HG02970 (cell line): ENCODE results near the gene TSFM.
A peak's percentile ranks its signal among the peaks of the same experiment; 100 is the strongest.
"Not testable (repeated sequence)": the region's sequence is repeated elsewhere in the genome, so short reads cannot be mapped to it uniquely, and the experiment has no call there.

Experiments used
- ATAC-seq: cut with Tn5 transposase; IDR thresholded peaks from one replicate; pipeline ENCODE4 v1.9.1; 2021; ENCODE audit warnings: mild to moderate bottlenecking, moderate library complexity, moderate number of reproducible peaks; ENCODE audit not compliant: unreplicated experiment, low FRiP score

TSFM gene

GRCh38 chr12:57761391-57761998, 21.1 kb upstream of the TSFM start:
- ATAC-seq, result no peak

DNA sequence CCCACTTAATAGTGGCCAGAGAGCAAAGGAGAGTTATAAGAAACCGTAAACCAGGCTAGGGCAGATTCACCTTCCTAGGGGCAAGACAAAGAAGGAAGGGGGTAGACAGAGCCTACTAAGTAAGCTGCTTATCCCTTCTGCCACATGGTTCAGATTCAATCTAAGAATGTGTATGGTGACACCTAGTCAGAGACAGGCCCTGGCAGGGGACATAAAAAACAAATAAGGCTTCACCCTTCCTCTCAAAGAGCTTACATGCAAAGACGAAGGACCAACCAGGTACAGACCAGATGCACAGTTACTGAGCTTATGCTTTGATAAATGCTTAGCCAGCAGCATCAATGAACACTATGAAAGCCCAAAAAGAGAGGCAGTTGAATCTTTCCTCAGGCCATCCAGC, 20.1 kb upstream of the TSFM start:
- ATAC-seq, result no peak

DNA sequence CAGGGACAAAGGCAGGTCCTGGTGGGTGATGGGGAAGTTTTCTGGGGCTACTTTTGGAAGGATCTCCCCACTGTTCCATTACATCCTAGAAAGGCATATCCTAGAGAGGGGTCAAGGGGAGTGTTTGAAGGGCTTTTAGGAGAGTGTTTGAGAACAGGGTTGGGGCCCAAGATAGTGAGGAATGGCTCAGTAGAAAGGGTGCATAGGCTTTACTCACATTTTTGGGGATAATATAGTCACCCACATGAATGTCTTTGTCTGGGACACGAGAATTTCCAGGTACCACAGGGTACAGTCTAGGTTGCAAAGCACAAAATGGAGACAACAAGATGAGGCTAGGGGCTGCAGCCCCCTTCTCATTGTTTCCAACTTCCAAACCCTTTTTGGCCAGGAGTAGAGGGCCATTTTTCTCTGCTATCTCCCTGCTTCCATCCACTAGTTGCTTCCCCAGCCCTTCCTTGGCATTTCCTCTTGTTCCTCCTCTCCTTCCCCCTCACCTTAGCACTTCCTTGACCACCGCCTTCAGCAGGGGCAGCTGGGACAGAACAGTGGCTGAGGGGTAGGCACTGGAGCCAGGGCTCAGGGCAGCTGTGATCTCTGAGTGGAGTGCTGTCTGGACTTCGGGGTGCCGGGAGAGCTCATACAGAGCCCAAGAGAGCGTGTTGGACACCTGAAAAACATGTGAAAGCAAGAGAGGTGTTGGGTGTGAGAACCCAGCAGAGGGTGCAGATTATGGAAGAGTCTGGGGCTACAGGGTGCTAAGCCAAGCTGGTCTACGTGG, 18.5 kb upstream of the TSFM start:
- no peak for ATAC-seq

DNA sequence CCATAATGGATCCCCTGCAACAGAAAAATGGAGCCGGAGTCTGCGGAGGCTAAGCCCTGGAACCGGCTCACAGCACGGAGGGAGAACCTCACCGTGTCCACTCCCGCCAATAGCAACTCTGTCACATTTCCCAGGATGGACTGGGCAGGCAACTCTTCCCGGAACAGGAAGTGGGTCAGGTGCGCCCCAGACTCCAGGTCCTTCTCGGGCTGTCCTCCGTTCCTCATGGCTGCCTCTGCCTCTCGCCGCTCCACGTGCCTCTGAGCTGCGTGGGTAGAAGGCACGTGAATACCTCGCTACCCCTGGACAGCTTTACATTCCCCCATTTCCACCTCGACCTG, 18.0 kb upstream of the TSFM start:
- ATAC-seq, result no peak

DNA sequence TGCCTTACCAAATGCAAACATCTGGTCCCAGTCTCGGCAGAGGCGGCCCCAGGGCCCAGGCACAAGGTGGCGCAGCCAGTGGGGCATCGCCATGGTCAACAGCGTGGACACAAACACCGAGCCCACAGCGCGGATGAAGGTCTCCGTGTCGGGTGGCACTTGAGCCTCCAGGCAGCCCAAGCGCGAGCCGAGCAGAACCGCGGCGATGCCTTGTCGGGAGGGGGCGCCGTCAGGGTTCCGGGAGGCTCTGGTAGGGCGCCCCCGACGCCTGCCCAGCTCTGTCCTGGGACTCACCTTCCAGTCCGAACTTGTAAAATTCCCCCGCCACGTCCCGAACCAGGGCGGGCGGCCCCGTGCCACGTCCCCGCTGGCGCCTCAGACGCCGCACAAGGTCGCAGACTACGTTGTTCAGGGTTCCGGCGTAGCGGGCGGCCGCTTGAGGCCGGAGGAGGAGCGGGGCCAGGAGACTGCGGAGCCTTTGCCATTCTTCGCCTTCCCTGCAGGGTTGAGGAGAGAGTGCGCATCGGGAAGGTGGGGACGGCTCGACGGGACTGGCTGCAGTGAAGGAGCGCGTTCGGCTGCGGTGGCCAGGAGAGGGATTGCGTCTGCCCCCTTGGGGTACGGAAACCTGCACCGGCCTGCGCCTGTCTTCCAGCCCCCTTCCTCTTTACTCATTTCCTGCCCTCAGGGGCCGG, 17.4 kb upstream of the TSFM start:
- no peak for ATAC-seq

GRCh38 chr12:57765698-57766463, 16.7 kb upstream of the TSFM start:
- no peak for ATAC-seq

DNA sequence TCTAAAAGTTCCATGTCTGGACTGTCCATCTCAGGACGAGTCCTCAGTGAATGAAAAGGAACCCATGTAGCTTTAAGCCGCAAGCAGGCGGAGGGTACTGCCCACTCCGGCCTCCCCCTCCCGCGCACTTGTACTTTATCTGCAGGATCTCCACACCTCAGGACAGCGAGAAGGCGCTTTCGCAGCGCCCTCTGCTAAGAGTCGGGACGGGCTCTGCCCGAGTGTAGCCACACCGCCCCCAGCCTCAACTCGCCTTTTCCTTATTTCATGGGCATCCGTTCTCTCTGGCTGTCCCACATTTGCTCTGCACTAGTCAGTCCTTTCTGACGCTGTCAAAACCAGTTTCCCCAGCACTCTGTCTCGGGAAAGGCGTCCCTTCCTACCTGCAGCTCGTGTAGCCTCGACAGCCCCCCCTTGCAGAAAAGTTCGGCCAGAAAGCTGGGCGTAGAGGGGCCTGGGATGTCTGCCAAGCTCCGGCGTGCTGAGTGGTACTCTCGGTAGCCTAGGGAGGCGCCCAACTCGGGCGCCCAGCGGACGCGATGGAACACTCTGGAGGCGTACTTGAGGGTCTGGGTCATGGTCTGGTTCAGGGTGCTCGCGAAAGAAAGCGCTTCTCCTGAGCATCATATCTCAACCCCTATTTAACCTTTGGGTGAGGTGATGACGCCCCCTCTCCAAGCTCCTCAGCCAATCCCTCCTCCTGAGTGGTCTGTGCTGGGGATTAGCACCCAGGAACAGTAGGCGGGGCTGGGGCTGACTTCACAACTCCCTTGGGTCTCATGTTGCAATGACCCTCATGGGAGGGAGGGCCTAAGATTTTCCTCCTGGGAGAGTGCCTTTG, 15.9 kb upstream of the TSFM start, which contains the start of gene CYP27B1:
Gene CYP27B1, minus strand, starts transcription at position 615 of the 841 bp plus-strand sequence. Its CDS starts 37 bp downstream, at position 578.
- no peak for ATAC-seq

GRCh38 chr12:57767305-57767698, 15.3 kb upstream of the TSFM start:
- ATAC-seq, result no peak

- ATAC-seq, result no peak
These were observed 14.7 kb upstream of the TSFM start for GRCh38 chr12:57767876-57768275.

- no peak for ATAC-seq
These were observed 13.0 kb upstream of the TSFM start for GRCh38 chr12:57769594-57769993.

DNA sequence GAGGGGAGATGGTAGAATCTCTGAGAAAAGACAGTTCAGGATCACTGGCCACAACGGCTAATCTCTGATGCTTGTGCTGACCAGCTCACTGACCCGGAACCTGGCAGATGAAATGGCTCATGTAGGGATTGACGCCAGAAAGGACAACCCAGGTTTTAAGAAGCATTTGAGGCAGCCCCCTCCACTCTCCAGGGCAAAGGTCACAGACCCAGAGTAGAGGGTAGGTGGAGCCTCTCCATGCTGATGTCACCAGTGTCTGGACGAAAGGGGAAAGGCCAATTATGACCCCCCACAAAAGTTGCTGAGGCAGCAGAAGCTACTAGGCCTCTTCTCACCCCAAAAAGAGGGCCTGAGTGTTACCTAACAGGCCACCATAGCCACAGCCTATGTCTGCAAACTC, 11.9 kb upstream of the TSFM start:
- no peak for ATAC-seq

DNA sequence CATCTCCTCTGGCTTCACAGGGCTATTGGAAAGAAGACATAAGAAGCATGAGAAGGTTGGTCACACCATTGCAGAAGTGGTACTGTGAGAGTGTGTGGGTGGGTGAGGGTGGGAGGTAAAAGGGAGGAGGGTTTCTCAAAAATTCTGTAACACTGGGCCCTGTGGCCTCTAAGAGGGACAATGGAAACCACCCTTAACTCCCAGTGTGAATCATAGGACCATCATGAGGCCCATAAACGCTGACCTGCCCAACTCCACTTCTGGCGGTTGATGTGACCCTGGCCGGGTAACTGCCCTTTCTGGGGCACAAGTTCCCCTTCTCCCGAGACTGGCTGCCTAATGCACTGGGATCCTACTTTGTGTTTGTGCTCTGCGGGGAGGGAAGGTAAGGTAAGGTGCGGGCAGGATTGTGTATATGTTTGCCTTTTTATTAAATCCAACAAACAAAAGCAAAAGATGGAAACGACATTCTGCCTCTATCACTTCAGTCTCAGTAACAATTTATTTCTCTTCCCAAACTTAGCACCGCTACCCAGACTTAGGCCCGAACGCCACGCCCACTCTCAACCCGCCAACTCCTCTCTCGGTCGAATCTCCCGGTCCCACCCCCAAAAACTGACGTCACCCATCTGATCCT, 11.2 kb upstream of the TSFM start:
- ATAC-seq, result peak; percentile 52

DNA sequence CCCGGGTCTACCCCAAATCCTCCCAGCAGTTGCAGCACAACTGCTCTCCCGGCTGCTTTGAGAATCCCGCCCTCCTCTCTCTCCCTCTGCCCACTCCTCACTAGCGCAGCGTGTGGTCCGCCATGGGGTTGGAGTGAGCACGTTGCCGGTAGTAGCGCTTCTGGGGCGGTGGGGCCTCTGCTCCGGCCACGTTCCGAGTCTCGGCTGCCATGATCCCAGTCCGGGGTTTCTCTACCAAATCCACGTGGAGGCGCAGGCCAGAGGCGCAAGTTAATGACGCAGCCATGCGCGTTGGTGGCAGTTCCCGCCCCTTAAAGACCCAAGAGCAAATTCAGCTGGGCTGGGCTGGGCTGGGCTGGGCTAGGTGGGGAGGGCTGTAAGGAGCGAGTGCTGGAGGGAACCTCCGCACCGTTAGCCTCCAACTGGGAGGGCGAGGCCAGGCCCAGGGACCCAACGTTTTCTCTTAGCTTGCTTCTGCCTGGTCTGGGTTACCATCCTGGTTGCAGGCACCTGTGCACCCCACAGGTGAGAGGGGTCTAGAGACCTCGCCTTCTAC, 10.6 kb upstream of the TSFM start, which contains the start of gene METTL1:
Gene METTL1, minus strand, starts transcription at position 233 of the 556 bp plus-strand sequence. Its CDS starts 22 bp downstream, at position 211.
- peak; percentile 84 for ATAC-seq

- ATAC-seq, result peak; percentile 5
These were observed 9.9 kb upstream of the TSFM start, which contains the start of gene EEF1AKMT3 for GRCh38 chr12:57772429-57773322. Gene EEF1AKMT3 (plus strand): TSS chr12:57772614. CDS start chr12:57772725, 111 bp downstream.

- ATAC-seq, result not testable (repeated sequence)
These were observed 8.0 kb upstream of the TSFM start for GRCh38 chr12:57774634-57775033.

DNA sequence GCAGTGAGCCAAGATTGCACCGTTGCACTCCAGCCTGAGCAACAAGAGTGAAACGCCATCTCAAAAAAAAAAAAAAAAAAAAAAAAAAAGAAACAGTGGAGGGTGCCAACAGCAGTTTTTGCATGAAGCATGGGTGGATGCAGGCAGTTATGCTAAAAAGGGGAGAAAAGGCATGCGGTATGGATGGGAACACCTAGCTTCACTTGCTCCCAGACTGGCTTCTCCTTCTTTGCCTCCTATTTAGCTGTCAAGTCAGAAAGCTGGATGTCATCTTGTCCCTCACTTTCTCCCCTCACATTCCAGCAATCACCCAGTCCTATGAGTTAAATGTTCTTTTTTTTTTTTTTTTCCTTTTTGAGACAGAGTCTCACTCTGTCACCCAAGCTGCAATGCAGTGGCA, 7.5 kb upstream of the TSFM start:
- ATAC-seq, result no peak

- no peak for ATAC-seq
These were observed 6.9 kb upstream of the TSFM start for GRCh38 chr12:57775563-57776246.
